ENCODE data around the gene GNRH2.

Gene GNRH2

DNA sequence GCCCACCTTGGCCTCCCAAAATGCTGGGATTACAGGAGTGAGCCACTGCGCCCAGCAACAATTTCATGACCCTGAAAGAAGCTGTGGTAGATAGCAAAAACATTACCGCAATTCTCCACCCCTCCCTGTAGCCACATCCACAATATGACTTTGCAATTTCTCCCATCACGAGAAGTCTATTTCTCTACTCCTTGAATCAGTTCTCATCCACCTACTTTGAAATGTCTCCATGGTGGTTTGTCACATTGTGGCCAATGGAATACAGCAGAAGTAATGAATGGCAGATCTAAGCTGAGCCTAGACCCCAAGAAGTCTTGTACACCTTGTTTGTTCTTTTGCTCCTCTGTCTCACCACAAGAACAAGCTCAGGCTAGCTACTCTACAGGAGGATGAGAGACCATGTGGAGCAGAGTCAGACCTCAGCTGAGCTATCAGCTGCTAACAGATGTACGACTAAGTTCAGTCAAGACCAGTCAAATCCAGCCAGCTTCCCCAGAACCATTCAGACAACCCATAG is 34.3 kb downstream of the GNRH2 start:
- no peak overlapping the region for H3K4me3 ChIP-seq (ENCODE audit: low read depth in 1 of 2, low read length in 2 of 2)
- peaks cover 11 to 21% of the 10 kb centered on the region in 2 donors for H3K27me3 ChIP-seq (ENCODE audit: control insufficient read depth in 1 of 2, insufficient read depth in 2 of 2, low read length in 2 of 2)
- no peaks in the 10 kb centered on the region for H3K36me3 ChIP-seq (ENCODE audit: insufficient read depth, low read length)
- no peaks in the 10 kb centered on the region for H3K4me1 ChIP-seq (ENCODE audit: insufficient read depth, low read length)
- H3K9me3 ChIP-seq (ENCODE audit: low read length): no peaks in the 10 kb centered on the region
- H3K9ac ChIP-seq (ENCODE audit: low read length): no peak overlapping the region
- H3K27ac ChIP-seq (ENCODE audit: low read depth, low read length): no peak overlapping the region

DNA sequence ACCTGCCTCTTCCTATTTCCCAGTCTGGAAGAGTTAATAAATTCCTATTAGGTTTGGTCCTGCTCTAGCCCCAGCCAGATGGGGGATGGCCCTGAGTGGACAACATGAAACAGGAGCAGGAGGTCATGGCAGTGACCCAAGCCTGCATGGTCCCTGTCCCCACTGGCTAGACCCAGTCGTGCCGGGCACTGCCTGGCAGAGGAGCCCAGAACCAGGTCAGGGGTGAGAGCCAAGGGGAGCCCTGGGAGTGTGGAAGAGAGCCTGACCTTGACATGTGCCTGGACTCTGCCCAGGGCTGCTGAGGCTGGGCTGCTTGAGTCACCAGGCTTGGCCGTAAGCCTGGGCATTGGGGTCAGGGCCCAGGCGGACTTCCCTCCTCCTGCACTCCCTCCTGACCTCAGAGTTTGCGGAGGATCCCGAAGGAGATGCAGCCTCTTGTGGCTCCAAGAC is 37.5 kb downstream of the GNRH2 start:
- Histone ChIP-seq H3K9me3 (ENCODE audit: low read length) (no peaks in the 10 kb centered on the region), H3K9ac (ENCODE audit: low read length) (no peak overlapping the region), H3K4me1 (ENCODE audit: insufficient read depth, low read length) (no peaks in the 10 kb centered on the region), H3K27ac (ENCODE audit: low read depth, low read length) (no peak overlapping the region), H3K4me3 (ENCODE audit: low read depth in 1 of 2, low read length in 2 of 2) (no peak overlapping the region), H3K36me3 (ENCODE audit: insufficient read depth, low read length) (no peaks in the 10 kb centered on the region), H3K27me3 (ENCODE audit: control insufficient read depth in 1 of 2, insufficient read depth in 2 of 2, low read length in 2 of 2) (peaks cover 11 to 36% of the 10 kb centered on the region in 2 donors)

DNA sequence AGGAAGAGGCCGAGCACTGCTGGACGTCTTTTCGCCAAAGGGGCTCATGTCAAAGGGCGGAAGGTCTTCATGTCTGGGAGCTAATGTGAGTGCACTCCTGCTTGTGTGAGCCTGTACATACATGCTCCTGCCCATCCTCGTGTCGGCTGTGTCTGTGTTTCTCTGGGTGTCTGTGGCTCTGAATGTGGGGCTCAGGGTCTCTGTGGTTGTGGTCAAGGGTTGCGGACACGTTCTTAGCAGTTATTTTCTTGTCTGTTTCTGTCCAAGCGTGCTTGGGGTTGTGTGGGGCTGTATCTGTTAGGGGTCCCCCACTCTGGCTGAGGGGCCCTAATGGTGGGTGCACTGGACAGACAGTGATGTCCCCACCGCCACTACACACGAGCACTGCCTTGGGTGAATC is 38.2 kb downstream of the GNRH2 start:
- Histone ChIP-seq H3K4me3 (ENCODE audit: low read depth in 1 of 2, low read length in 2 of 2) (no peak overlapping the region), H3K4me1 (ENCODE audit: insufficient read depth, low read length) (no peaks in the 10 kb centered on the region), H3K9ac (ENCODE audit: low read length) (no peak overlapping the region), H3K27ac (ENCODE audit: low read depth, low read length) (no peak overlapping the region), H3K27me3 (ENCODE audit: control insufficient read depth in 1 of 2, insufficient read depth in 2 of 2, low read length in 2 of 2) (peaks cover 11 to 36% of the 10 kb centered on the region in 2 donors), H3K36me3 (ENCODE audit: insufficient read depth, low read length) (no peaks in the 10 kb centered on the region), H3K9me3 (ENCODE audit: low read length) (no peaks in the 10 kb centered on the region)

DNA sequence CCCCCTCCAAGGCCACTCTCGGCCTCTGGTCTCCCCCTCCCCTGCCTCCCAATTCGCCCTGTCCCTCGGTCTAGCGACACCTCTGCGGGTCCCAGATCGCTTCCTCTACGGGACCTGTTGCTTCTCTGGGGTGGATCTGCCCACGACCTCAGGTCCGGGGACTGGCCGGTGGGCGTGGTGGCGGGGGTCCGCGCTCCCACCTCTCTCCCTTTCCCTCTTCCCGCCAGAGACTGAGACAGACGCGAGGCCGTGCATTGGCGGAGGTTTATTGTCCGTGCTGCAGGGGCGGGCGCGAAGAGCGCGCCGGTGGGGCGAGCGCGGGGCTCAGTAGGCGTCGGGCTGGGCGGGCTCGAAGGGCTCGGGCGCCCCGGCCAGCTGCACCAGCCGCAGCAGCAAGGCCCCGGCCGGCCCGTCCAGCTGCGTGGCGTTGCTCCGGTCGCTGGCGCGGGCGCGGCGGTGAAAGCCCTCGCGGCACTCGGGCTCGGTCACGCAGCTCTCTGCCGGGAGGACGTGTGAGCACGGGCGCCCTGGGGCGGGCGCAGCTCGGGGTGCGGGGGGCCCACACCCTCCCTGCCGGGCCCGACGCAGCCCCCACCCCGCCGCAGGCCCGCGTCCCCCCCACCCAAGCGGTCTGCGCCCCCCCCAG is 39.0 kb downstream of the GNRH2 start:
- Histone ChIP-seq H3K27ac (ENCODE audit: low read depth, low read length) (no peak overlapping the region), H3K4me3 (ENCODE audit: low read depth in 1 of 2, low read length in 2 of 2) (no peak overlapping the region), H3K36me3 (ENCODE audit: insufficient read depth, low read length) (no peaks in the 10 kb centered on the region), H3K27me3 (ENCODE audit: control insufficient read depth in 1 of 2, insufficient read depth in 2 of 2, low read length in 2 of 2) (peaks cover 11 to 36% of the 10 kb centered on the region in 2 donors), H3K9ac (ENCODE audit: low read length) (no peak overlapping the region), H3K4me1 (ENCODE audit: insufficient read depth, low read length) (no peaks in the 10 kb centered on the region), H3K9me3 (ENCODE audit: low read length) (no peaks in the 10 kb centered on the region)

DNA sequence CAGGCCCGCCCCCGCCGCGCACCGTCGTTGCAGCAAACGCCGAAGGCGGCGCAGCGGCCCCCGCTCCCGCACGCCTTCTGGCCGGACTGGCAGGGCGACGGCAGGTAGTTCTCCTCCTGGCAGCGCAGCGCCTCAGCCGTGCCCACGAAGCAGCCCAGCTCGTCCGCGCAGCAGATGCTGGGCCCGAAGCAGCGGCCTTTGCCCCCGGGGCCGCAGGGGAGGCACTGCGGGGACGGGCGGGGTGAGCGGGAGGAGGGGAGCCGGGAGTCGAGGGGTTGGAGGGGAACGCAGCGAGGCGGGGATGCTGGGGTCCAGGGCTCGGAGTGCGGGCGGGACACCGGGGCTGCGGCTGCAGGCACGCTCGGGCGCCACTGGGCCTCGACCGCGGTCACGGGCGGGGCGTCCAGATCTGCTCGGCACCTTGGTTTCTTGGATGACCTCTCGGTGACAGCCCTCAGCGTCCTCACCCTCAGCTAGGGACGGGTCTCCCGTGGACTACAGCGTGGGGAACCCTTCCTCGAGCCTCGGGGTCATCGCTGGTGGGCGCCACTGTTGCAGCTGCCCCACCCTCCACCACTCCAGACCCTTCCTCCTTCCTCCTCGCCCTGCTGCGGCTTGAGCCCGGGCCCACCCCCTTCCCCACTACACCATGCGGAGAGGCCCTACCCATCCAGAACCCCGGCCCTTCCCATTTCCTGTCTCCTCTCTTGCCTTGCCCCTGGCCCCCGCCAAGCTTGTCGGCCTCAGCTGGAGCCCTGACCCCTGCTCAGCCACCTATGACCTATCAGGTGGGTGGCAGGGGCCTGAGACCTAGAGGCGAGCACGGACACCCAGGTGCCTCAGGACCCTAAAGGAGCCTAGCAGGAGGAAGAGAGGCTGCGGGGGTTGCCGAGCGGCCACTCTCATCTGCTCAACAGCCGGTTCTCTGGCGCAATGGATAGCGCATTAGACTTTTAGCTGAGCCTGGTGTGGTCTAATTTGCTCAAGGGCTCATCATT is 39.8 kb downstream of the GNRH2 start:
- H3K9me3 ChIP-seq (ENCODE audit: low read length): no peaks in the 10 kb centered on the region
- H3K9ac ChIP-seq (ENCODE audit: low read length): no peak overlapping the region
- H3K27ac ChIP-seq (ENCODE audit: low read depth, low read length): no peak overlapping the region
- H3K4me3 ChIP-seq (ENCODE audit: low read depth in 1 of 2, low read length in 2 of 2): peak overlapping the region in 1 of 2 donors; percentile 32
- H3K27me3 ChIP-seq (ENCODE audit: control insufficient read depth in 1 of 2, insufficient read depth in 2 of 2, low read length in 2 of 2): peaks cover 11 to 36% of the 10 kb centered on the region in 2 donors
- no peaks in the 10 kb centered on the region for H3K36me3 ChIP-seq (ENCODE audit: insufficient read depth, low read length)
- H3K4me1 ChIP-seq (ENCODE audit: insufficient read depth, low read length): no peaks in the 10 kb centered on the region

DNA sequence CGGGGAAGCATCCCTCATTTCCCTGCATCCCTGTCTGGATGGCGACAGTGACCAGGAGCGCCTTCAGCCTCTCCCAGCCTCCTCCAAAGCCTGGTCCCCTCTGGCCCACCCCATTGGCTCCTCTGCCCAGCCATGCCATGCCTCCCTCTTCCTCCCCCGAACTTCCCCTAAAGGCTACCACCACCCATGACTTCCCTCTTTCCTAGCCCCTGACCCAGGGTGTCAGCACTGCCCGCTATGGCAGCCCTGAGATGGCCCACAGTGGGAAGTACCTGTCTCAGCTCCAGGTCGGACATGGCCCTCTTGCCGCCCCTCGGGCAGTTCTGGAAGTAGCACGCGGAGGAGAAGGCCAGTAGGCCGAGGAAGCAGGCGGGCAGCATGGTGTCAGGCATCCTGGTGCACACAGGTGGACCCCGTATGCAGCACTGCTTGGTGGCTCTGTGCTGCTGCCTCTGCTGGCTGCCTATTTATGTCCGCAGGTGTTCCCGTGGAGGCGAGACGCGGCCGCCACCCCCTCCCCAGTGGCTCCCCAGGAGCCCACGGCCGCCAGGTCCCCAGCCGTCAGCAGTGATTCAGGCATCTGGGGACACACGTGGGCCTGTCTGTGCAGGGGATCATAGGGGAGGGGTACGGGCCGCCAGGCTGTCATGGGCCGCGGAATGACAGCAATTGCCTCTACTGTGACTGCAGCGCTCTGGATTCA is 41.0 kb downstream of the GNRH2 start, which contains the start of gene AVP:
AVP (minus strand) TSS at position 442 of the 703 bp plus-strand sequence; CDS start at position 392, 50 bp downstream.
- no peak within 1 kb of the TSS for H3K27ac ChIP-seq (ENCODE audit: low read depth, low read length)
- H3K36me3 ChIP-seq (ENCODE audit: insufficient read depth, low read length): no peaks in the 10 kb centered on the region
- no peak within 1 kb of the TSS for H3K9ac ChIP-seq (ENCODE audit: low read length)
- no peaks in the 10 kb centered on the region for H3K9me3 ChIP-seq (ENCODE audit: low read length)
- H3K4me3 ChIP-seq (ENCODE audit: low read depth in 1 of 2, low read length in 2 of 2): no peak within 1 kb of the TSS
- H3K4me1 ChIP-seq (ENCODE audit: insufficient read depth, low read length): no peaks in the 10 kb centered on the region
- peaks cover 11 to 36% of the 10 kb centered on the region in 2 donors for H3K27me3 ChIP-seq (ENCODE audit: control insufficient read depth in 1 of 2, insufficient read depth in 2 of 2, low read length in 2 of 2)

DNA sequence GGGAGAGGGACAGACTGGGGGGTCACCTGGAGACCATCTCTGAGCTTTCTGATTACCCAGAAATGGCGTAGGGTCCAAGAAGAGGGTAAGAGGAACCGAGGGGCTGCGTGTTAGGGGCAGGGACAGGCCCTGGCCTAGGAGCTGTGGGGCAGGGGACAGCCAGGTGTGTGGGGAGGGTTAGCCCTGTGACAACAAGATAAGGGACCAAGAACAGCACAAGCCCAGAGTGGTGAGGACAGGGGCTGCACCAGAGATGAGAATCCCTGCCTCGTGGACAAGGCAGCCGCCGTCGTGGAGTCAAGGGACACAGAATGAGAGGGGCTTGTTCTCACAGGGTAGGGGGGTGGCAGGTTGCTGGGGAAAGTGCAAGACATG is 41.6 kb downstream of the GNRH2 start:
- no peaks in the 10 kb centered on the region for H3K4me1 ChIP-seq (ENCODE audit: insufficient read depth, low read length)
- H3K9ac ChIP-seq (ENCODE audit: low read length): no peak overlapping the region
- H3K27me3 ChIP-seq (ENCODE audit: control insufficient read depth in 1 of 2, insufficient read depth in 2 of 2, low read length in 2 of 2): peaks cover 11 to 36% of the 10 kb centered on the region in 2 donors

DNA sequence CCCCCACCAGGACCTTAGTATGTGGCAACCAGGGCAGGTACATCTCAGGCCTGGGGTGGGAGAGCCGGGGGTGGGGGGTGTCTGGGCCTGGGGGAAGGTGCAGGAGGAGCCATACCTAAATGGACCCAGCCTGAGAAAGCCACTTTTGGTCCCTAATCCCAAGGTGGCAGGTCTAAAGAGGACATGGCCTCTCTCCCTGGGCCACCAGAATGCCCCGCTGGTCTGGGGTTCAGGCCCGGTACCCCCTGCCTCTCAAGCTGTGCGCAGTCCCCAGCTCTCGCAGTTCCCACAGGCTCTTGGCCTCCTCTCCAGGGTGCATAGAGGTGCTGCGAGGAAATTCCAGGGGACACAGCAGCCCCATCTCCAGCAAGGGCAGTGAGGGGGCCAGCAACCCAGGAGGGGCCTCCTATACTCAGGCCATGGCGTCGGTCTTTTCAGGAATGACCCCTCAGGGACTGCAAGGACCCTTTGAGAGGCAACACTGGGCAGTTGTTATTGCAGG is 42.2 kb downstream of the GNRH2 start:
- no peak overlapping the region for H3K27ac ChIP-seq (ENCODE audit: low read depth, low read length)
- no peaks in the 10 kb centered on the region for H3K9me3 ChIP-seq (ENCODE audit: low read length)
- H3K4me3 ChIP-seq (ENCODE audit: low read depth in 1 of 2, low read length in 2 of 2): no peak overlapping the region
- H3K9ac ChIP-seq (ENCODE audit: low read length): no peak overlapping the region
- H3K27me3 ChIP-seq (ENCODE audit: control insufficient read depth in 1 of 2, insufficient read depth in 2 of 2, low read length in 2 of 2): peaks cover 11 to 36% of the 10 kb centered on the region in 2 donors
- H3K36me3 ChIP-seq (ENCODE audit: insufficient read depth, low read length): no peaks in the 10 kb centered on the region
- no peaks in the 10 kb centered on the region for H3K4me1 ChIP-seq (ENCODE audit: insufficient read depth, low read length)

More for the DNA sequence above, 41.6 kb downstream of the GNRH2 start:
- H3K9me3 ChIP-seq (ENCODE audit: low read length): no peaks in the 10 kb centered on the region
- no peaks in the 10 kb centered on the region for H3K36me3 ChIP-seq (ENCODE audit: insufficient read depth, low read length)
- no peak overlapping the region for H3K27ac ChIP-seq (ENCODE audit: low read depth, low read length)
- no peak overlapping the region for H3K4me3 ChIP-seq (ENCODE audit: low read depth in 1 of 2, low read length in 2 of 2)

DNA sequence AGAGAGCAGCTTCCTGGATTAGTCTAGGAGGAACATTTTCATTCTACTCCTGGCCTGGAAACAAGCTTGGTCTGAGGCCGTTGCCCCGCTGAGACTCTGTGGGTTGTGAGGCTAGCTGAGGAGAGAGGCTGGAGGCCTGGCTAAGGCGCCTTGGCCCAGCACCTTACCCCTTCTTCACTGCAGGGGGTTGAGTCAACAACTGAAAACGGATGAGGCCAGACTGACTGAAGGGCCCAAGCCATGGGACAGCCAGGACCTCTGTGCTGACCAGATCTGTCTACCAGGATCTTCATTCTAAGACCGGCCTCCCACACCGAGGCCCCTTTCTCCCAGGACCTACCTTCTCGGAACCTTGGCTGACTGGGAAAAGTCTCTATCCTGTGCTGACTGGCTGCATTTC is 44.6 kb downstream of the GNRH2 start:
- Histone ChIP-seq H3K4me1 (ENCODE audit: insufficient read depth, low read length) (no peaks in the 10 kb centered on the region), H3K9me3 (ENCODE audit: low read length) (no peaks in the 10 kb centered on the region), H3K27ac (ENCODE audit: low read depth, low read length) (no peak overlapping the region), H3K36me3 (ENCODE audit: insufficient read depth, low read length) (no peaks in the 10 kb centered on the region), H3K9ac (ENCODE audit: low read length) (no peak overlapping the region), H3K4me3 (ENCODE audit: low read depth in 1 of 2, low read length in 2 of 2) (no peak overlapping the region), H3K27me3 (ENCODE audit: control insufficient read depth in 1 of 2, insufficient read depth in 2 of 2, low read length in 2 of 2) (peaks cover 6 to 35% of the 10 kb centered on the region in 2 donors)

DNA sequence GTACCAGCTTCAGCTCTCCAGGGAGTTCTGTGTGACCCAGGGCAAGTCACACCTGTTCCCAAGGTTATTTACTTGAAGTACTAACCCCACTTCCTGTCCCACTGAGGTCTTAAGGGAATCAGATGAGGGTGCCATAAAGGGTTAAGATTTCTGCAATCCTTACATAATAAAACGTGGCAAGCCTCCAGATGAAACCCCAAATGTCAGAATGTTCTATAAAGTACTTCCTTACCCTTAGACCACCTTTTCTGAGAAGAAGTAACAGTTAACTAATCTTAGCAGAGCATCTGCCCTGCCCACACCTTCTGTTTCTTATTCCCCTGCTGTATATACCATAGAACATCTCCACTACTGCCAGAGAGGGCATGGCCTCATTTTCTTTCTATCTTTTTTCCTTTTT is 47.1 kb downstream of the GNRH2 start:
- Histone ChIP-seq H3K27me3 (ENCODE audit: control insufficient read depth in 1 of 2, insufficient read depth in 2 of 2, low read length in 2 of 2) (peaks cover 6 to 22% of the 10 kb centered on the region in 2 donors), H3K9ac (ENCODE audit: low read length) (no peak overlapping the region), H3K4me1 (ENCODE audit: insufficient read depth, low read length) (no peaks in the 10 kb centered on the region), H3K36me3 (ENCODE audit: insufficient read depth, low read length) (no peaks in the 10 kb centered on the region), H3K9me3 (ENCODE audit: low read length) (no peaks in the 10 kb centered on the region), H3K27ac (ENCODE audit: low read depth, low read length) (no peak overlapping the region), H3K4me3 (ENCODE audit: low read depth in 1 of 2, low read length in 2 of 2) (no peak overlapping the region)

Measured in muscle layer of colon (tissue), 2 donors.